LNCaP clone FGC (cell line): Measurements from ENCODE around the gene WDFY2.

Experiments
- DNase-seq: peaks from one replicate; pipeline ENCODE4 v3.0.0-alpha.2; 2011; ENCODE audit warnings: low read depth
- H3K4me3 ChIP-seq: 2 replicates; pipeline ENCODE4 v1.5.1; 2011; ENCODE audit warnings: mild to moderate bottlenecking, low read depth, low read length, control low read depth
- TF ChIP-seq, protein P1 (sequence below): IDR thresholded peaks from 2 replicates; pipeline ENCODE4 v1.5.1; 2012; ENCODE audit warnings: mild to moderate bottlenecking; ENCODE audit not compliant: control insufficient read depth, insufficient read depth; ENCODE audit errors: extremely low read depth

Gene WDFY2

DNA sequence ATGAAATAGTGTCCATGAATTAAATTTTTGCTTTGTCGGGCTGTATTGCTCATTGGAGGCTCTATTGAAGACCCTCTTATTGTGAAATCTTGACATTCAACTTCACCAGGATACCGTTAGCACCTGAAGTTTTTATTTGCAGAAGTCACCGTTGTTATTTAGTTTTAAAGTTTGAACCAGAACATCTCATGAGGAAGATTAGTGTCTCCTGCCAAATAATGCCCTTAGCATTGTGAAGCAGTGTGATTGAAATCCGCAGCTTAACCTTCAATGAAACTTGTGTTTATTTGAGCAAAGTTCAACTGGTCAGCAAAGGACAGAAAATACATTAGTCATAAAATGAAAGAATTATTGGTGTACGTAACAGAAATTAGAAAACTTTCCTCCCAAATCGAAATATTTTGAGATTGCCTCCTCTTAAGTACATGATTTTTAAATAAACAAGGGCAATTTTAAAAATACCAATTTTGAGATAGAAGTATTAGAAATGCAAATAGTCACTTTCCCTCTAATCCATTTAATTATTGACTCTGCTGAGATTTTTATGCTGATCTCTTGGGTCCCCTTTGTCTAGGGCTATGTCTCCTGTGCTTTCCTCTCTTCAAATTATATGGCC, 84.4 kb downstream of the WDFY2 start:
- TF ChIP-seq, protein P1, sequence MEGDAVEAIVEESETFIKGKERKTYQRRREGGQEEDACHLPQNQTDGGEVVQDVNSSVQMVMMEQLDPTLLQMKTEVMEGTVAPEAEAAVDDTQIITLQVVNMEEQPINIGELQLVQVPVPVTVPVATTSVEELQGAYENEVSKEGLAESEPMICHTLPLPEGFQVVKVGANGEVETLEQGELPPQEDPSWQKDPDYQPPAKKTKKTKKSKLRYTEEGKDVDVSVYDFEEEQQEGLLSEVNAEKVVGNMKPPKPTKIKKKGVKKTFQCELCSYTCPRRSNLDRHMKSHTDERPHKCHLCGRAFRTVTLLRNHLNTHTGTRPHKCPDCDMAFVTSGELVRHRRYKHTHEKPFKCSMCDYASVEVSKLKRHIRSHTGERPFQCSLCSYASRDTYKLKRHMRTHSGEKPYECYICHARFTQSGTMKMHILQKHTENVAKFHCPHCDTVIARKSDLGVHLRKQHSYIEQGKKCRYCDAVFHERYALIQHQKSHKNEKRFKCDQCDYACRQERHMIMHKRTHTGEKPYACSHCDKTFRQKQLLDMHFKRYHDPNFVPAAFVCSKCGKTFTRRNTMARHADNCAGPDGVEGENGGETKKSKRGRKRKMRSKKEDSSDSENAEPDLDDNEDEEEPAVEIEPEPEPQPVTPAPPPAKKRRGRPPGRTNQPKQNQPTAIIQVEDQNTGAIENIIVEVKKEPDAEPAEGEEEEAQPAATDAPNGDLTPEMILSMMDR: no peak
- no peak overlapping the region for H3K4me3 ChIP-seq
- DNase-seq: no peak

DNA sequence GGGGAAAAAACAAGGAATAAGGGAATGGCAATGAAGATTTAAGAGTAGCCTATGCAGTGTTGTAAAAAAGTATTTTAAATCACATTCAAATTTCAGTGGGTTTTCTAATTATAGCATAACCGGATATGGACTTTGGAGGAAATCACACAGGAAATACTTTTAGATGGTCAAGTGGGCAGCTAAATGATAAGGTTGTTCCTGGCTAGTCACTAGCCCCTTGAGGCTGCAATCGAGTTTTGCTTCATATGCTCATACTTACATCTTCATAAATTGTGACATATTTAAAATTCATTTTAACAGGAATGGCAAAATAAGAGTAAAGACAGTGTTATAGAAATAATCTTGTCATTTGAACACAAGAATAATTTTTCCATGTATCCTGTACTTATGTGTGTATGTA, 88.9 kb downstream of the WDFY2 start:
- H3K4me3 ChIP-seq: no peak overlapping the region
- no peak for DNase-seq
- TF ChIP-seq, protein P1: no peak

DNA sequence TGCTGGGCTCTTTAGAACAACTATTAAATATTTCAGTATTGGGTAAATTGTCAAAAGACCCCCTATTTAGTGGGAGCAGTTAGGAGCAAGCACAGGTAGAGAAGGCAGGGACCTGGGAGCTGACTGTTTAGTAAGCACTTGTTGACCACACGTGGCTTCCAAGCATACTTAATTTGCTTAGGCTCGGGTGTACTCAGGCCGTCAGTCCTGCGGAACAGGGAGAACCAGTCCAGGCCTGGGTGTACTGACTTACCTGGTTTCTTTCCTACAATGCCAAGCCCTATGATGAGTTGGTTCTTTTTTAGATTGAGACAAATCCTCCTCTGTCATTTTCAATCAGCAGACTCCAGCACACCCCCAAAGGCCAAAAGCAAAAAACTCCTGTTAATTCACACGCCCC, 90.0 kb downstream of the WDFY2 start:
- DNase-seq: peak; percentile 95
- TF ChIP-seq, protein P1: no peak
- H3K4me3 ChIP-seq: 0 out of 2 replicates have a peak overlapping the region, but pooled peaks have one; percentile 16

DNA sequence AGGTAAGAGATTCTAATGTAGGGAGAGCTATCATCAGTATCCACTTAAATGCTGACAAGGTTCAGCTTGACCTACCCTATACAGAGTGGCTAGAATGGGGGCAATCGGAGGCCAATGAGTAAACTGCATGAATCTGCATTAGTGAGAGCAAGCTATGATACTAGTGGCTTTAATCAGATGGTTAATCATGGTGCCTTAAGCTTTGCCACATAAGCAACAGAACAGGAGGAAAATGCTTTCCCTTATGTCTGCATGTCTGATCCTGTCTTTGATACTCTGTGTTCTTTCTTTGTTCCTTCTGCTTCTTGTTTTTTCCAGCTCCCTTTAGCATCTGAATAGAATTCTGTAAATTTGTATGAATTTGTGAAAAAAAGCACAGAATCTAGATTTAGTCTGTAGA, 91.1 kb downstream of the WDFY2 start:
- H3K4me3 ChIP-seq: no peak overlapping the region
- TF ChIP-seq, protein P1: no peak
- DNase-seq: no peak

- TF ChIP-seq, protein P1: no peak
- no peak for DNase-seq
- no peak overlapping the region for H3K4me3 ChIP-seq
These were observed 91.6 kb downstream of the WDFY2 start for GRCh38 chr13:51675877-51676276.

- no peak for DNase-seq
- H3K4me3 ChIP-seq: no peak overlapping the region
These were observed 92.5 kb downstream of the WDFY2 start for GRCh38 chr13:51676739-51677138.

More at GRCh38 chr13:51676739-51677138, 92.5 kb downstream of the WDFY2 start:
- TF ChIP-seq, protein P1: no peak
